Measurements from ENCODE around the gene SPON2.
A peak's percentile ranks its signal among the peaks of the same experiment; 100 is the strongest.

The SPON2 gene

GRCh38 chr4:1172228-1172851, at the start of gene SPON2:
SPON2 (minus strand) TSS chr4:1172583.
- DNase-seq (ENCODE audit: low spot score) = peak; percentile 69

DNA sequence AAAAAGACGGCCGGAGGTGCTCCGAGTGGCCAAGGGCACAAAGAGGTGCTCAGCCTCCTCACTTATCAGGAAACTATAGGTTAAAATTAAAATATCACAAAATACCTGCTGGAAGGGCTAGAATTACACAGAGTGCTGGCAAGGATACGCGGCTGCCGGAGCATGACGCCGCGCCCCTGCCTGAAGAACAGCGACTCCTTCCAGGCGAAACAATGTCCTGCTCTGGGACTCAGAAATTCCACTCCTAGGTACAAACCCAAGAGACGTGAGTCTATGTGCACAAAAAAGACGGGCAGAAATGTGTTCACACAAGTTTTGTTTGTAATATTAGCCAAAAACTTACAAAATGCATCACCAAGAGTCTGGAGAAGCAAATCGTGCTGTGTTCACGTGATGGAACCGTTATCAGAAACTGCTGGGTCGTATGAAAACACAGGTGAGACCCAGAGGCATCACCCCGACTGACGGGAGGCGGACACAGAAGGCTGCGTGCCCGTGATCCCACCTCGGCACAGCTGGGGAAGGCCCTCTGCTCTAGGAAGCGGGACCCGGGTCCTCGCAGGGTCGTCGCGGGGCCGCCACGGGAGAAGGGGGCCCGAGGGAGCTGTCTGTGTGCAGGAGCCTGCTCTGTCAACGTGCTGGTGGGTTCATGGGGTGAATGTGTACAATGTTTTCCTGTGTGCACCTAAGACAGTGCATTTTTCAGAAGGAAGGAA, 48.9 kb upstream of the SPON2 start:
- DNase-seq (ENCODE audit: low spot score) = no peak

DNA sequence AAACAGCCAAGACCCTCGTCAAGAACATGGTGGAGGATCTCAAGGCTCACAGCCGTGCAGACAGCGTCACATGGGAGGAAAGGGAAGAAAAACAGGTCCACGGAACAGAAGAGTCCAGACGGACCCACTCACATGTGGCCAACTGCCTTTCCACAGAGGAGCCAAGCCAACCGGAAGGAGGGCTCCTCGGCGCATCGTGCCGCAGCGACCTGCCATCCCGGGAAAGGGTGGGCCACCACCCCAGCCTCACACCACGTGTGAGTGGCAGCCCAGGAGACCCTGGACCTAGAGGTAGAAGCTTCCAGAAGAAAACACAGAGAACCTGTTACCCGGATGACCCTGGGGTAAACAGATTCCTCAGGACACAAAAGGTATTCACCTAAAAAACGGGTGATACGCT, 48.2 kb upstream of the SPON2 start:
- DNase-seq (ENCODE audit: low spot score) = no peak

DNA sequence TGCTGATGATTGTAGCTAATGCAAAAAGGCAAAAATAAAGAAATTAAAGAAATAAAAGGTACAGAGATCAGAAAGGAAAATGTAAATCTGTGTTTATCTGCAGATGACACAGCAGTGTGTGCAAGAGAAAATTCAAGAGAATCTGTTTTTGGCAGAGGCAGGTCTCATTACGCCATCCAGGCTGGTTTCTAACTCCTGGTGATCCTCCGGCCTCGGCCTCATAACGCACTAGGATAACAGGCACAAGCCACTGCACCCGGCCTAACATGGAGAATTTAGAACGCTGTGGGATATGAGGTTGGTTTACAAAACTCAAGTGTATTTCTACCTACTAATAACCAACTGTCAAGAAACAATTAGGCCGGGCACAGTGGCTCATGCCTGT, 47.2 kb upstream of the SPON2 start:
- DNase-seq (ENCODE audit: low spot score) = no peak

- no peak for DNase-seq (ENCODE audit: low spot score)
Measured at GRCh38 chr4:1218634-1219565, 46.5 kb upstream of the SPON2 start.

DNA sequence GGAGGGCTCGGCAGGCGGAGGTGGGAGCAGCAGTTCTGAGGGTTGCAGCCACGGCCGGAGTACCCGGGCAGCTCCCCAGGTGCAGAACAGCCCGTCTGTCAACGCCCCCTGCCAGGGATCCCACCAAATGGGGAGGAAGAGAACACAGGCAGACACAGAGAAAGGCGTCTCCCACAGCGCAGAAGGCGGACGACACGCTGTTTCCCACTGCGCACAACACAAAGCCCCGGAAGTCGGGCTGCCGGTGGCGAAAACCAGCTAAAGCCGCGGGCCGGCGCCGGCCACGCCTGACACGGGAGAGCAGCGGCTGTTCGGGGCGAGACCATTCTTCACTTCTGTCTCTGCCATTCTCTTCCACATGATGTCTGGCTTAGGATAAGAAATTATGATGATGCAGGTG, 45.0 kb upstream of the SPON2 start:
- DNase-seq (ENCODE audit: low spot score) = no peak

GRCh38 chr4:1216869-1217294, 44.5 kb upstream of the SPON2 start:
- no peak for DNase-seq (ENCODE audit: low spot score)

DNA sequence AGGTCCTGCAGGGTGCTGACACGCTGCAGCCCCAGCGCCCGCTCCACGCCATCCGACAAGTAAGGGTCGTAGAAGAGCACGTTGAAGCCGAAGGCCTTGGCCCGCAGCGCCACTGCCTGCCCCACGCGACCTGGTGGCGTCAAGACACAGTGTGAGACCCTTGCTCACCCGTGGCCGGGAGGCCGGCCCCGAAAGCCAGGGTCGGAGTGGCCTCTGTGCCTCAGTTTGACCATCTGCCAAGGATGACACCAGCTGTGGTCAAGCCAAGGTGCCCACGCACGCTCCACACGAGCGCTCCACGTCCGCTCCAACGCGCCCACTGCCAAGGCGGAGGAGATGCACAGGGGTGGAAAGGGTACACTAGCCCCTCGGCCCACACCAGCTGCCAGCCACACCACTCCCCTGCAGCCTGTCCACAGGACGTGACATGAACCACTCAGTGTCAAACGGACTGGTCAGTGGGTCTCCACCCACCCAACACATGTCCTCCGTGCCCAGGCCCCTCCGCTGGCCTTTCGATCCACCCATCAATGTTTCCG, 43.8 kb upstream of the SPON2 start:
- DNase-seq (ENCODE audit: low spot score) = no peak

- DNase-seq (ENCODE audit: low spot score) = no peak
Measured at GRCh38 chr4:1215141-1216075, 43.0 kb upstream of the SPON2 start.

DNA sequence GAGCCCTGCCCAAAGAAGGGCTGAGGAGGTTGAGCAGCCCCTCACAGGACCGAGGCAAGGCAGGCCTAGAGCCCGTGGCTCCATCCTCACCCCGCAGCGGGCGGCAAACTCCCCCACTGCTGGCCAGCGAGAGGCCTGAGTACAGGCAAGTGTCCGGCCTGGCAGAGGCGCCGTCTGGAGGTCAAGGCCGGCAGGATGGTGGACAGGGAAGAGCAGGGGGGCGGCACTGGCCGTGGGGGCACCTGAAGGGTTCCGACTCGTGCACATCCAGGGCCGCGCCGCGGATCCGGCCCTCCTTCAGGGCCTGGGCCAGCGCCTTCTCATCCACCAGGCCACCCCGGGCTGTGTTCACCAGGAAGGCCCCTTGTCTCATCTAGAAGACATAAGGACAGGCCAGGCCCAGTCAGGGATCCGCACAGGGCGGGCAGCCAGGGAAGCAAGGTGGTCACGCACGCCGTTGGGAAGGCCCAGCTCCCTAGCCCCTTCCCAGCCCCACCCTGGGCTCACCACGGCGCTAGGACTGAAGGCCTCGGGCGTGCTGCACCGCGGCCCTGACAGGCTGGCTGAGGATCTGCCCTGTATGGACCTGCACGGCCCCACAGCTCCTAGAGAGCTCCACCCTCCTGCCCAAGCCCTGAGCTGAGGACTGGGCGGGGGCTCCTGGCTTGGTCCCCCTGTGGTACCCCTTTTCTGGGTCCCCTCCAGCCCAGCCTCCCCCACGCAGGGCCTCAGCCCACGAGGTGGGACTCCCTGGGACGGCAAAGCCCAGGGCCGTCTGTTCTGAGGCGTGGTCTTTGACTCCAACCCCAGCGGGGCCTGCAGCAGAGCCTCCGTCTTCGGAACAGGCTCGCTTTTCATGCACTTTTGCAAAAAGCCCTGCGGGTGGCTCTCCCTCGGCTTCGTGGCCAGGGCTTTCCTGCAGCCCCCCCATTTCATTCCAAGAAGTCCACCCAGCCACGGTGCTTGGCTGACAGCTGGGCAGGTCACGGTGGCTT, 42.0 kb upstream of the SPON2 start:
- DNase-seq (ENCODE audit: low spot score) = no peak

- no peak for DNase-seq (ENCODE audit: low spot score)
Measured at GRCh38 chr4:1213336-1213995, 41.1 kb upstream of the SPON2 start.

DNA sequence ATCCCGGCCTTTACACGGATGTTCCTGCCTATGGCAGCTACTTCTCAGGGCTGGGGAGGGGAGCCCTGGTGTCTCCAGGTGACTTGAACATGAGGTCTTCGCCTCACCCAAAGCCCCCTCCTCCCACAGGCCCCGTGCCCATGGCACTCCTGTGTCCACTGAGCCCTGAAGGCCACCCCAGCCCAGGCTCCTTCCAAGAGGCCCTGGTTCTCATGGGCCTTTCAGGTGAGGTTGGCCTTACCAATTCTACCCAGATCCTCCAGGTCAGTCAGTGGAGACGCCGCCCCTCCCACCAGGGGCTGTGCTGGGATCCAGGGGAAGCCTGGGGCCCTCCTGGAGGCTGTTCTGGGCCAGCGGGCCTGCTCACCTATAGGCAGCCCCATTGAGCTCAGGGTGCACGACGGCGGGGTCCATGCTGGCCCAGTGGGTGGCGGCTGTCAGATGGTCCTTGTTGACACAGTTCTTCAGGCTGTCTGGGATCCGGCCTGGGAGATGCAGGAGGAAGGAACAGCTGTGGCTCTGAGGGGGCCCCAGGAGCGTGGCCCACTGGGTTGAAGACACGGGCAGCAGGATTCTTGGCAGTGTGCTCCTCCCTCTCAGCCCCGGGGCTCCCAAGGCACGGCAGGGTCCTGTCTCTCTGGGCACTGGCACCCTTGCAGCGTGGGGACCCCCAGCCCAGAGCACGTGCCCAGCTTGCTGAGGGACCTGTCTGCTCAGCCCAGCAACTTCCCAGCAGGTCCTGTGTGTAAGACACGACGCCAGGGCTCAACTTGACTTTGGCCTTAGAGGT, 40.4 kb upstream of the SPON2 start:
- DNase-seq (ENCODE audit: low spot score) = no peak

- DNase-seq (ENCODE audit: low spot score) = no peak
Measured at GRCh38 chr4:1211891-1212545, 39.6 kb upstream of the SPON2 start.

GRCh38 chr4:1211371-1211770, 39.0 kb upstream of the SPON2 start:
- no peak for DNase-seq (ENCODE audit: low spot score)

GRCh38 chr4:1210971-1211370, 38.6 kb upstream of the SPON2 start:
- DNase-seq (ENCODE audit: low spot score) = no peak

- no peak for DNase-seq (ENCODE audit: low spot score)
Measured at GRCh38 chr4:1210241-1210841, 38.0 kb upstream of the SPON2 start.

DNA sequence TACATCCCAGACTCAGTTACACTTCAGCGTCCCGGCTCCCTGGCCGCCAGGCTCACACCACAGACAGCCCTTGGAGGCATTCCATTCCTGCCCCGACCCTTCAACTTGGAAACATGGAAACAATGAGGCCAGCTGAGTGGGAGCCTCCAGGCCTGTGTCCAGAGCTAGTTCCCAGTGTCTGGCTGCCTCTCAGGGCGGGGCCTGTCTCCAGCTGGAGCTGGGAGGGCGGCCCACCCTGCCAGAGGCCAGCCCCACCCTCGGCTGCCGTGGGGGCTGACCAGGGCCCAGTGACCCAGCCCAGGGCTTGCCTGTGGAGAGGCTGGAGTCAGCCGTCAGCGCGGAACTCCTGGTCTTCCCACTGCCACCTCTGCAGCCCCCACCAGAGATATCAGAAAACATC, 37.4 kb upstream of the SPON2 start:
- DNase-seq (ENCODE audit: low spot score) = peak; percentile 89

All from GM03348 (cell line).